ENCODE data around the gene VSIG4. TPM values are rescaled to one million over a fixed set of nuclear protein-coding genes. Genes with fewer than 3 reads are reported as not detected.

The VSIG4 gene
- total and polyA plus RNA-seq, 2 of the 8 experiments (the other 6 are each of a cell fraction or from before 2014, with no cell fraction given): not detected

- TF ChIP-seq CHD7 (IDR thresholded peaks at IDR 0.05; ENCODE audit: insufficient replicate concordance, low read length) (no peak), SAP30 (IDR thresholded peaks at IDR 0.05; ENCODE audit: insufficient read depth, insufficient replicate concordance, low read length) (no peak), POLR2A (IDR thresholded peaks at IDR 0.05; ENCODE audit: control extremely low read depth in 1 of 2, low read depth in 2 of 2, low read length in 2 of 2) (no peak)
These were observed 39.1 kb downstream of the VSIG4 start (continued) for GRCh38 chrX:66000628-66001272.

Measured in H1 (cell line).